A549 (cell line): Measurements from ENCODE around the gene MAB21L3.

Experiments
- CTCF ChIP-seq: fragments of >200 bp; sonication (Bioruptor Twin); formaldehyde crosslinking; IDR thresholded peaks from 3 replicates; pipeline ENCODE4 v1.5.1; 2016
- HOXA7 ChIP-seq: fragments of 250-450 bp; sonication (Bioruptor Pico); IDR thresholded peaks from 2 replicates; pipeline ENCODE4 v1.5.0; 2020; ENCODE audit warnings: mild to moderate bottlenecking, moderate library complexity

DNA sequence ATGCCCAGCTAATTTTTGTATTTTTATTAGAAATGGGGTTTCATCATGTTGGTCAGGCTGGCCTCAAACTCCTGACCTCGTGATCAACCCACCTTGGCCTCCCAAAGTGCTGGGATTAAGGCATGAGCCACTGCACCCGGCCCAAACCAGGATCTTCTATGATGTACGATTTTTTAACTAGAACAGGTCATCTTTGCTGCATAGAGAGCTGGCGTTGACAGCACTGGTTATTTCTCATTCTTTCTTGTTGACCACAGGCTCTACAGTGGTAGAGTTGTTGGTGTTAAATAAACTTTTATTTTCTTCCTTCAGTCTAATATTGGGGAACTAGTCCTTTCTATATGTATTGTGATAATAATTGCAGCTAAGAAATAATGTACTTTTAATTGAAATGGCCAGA lies 3.8 kb upstream of the MAB21L3 start:
- no peak for TF ChIP-seq HOXA7 (CRISPR knock-in tag)
- TF ChIP-seq CTCF = no peak
